Smooth muscle cell (in vitro differentiated cells): ENCODE results near the gene TRAPPC2L. TPM values are rescaled to one million over a fixed set of nuclear protein-coding genes. Genes with fewer than 3 reads are reported as not detected.

Source experiments
- DNase-seq: peaks from one replicate; lab custom pipeline; 2025; ENCODE audit not compliant: unreplicated experiment; lab: John Stamatoyannopoulos, UW
- H2AFZ ChIP-seq: fragments of 200-600 bp; sonication (generic); 2 replicates; pipeline ENCODE4 v1.6.0; 2016; ENCODE audit warnings: antibody characterized with exemption, low read depth, mild to moderate bottlenecking
- H3F3A ChIP-seq: fragments of 200-600 bp; sonication (generic); 2 replicates; pipeline ENCODE4 v1.6.0; 2017; ENCODE audit warnings: antibody characterized with exemption, low read depth
- H3K27ac ChIP-seq: fragments of 200-600 bp; sonication (generic); 2 replicates; pipeline ENCODE4 v1.5.1; 2016; ENCODE audit warnings: low read depth, mild to moderate bottlenecking
- H3K27me3 ChIP-seq: fragments of 200-600 bp; sonication (generic); 2 replicates; pipeline ENCODE4 v1.6.1; 2016; ENCODE audit warnings: low read depth, mild to moderate bottlenecking
- H3K36me3 ChIP-seq: fragments of 200-600 bp; sonication (generic); 2 replicates; pipeline ENCODE4 v1.5.1; 2016; ENCODE audit warnings: low read depth
- H3K4me1 ChIP-seq: fragments of 200-600 bp; sonication (generic); 2 replicates; pipeline ENCODE4 v1.5.1; 2016; ENCODE audit warnings: low read depth
- H3K4me2 ChIP-seq: fragments of 200-600 bp; sonication (generic); 2 replicates; pipeline ENCODE4 v1.6.0; 2016; ENCODE audit warnings: mild to moderate bottlenecking
- H3K4me3 ChIP-seq: fragments of 200-600 bp; sonication (generic); 2 replicates; pipeline ENCODE4 v1.5.1; 2016; ENCODE audit warnings: mild to moderate bottlenecking
- H3K79me2 ChIP-seq: fragments of 200-600 bp; sonication (generic); 2 replicates; pipeline ENCODE4 v1.6.0; 2016; ENCODE audit warnings: low read depth, mild to moderate bottlenecking
- H3K9ac ChIP-seq: fragments of 200-600 bp; sonication (generic); 2 replicates; pipeline ENCODE4 v1.6.0; 2016; ENCODE audit warnings: low read depth
- H3K9me3 ChIP-seq: fragments of 200-600 bp; sonication (generic); replicated peaks from 2 replicates; pipeline ENCODE4 v1.5.1; 2016; ENCODE audit warnings: low read depth
- H4K20me1 ChIP-seq: fragments of 200-600 bp; sonication (generic); 2 replicates; pipeline ENCODE4 v1.6.0; 2016; ENCODE audit warnings: low read depth
- WGBS: methylation state at CpG from one replicate; pipeline ENCODE4 v1.1.7; 2016; ENCODE audit warnings: low lambda C conversion rate; 5-methylcytosine and 5-hydroxymethylcytosine counted together
- polyA plus RNA-seq: library from polyadenylated mRNA; unstranded; fragments of >200 nt; fragmentation: Nextera tagmentation; extraction: Ambion mirVana; gene quantifications from 2 replicates; pipeline ENCODE4 v1.2.1, GENCODE V29; 2016
- total RNA-seq: library from RNA; depleted of rRNA; stranded (reverse); fragments of >200 nt; gene quantifications from 2 replicates; pipeline ENCODE4 v1.2.3, GENCODE V29; 2014
- TF ChIP-seq, protein P1 (sequence below): fragments of 200-600 bp; sonication (generic); IDR thresholded peaks from 2 replicates; pipeline ENCODE4 v1.5.1; 2017; ENCODE audit warnings: borderline replicate concordance, mild to moderate bottlenecking, antibody characterized with exemption; ENCODE audit not compliant: insufficient read depth, poor library complexity, severe bottlenecking

TRAPPC2L gene
- total and polyA plus RNA-seq, 2 experiments from 2014 or later = 17.9 to 125 TPM

DNA sequence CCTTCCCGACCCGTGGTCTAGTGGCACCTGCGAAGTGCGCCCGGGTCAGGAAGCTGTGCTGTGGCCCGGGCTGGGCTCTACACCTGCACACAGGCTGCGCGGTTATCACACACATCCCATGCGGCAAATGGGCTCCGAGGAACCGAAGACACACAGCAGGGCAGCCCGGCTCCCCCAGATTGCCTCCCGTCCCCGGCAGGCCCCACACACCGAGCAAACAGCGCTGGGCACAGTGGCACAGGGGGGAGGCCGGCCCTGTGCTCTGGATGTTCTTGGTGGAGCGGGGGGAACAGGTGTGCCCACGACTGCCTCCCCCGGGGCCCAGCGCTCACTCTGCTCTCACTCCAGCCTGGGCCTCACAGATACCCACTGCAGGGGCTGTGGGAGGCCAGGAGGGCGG is 38.4 kb downstream of the TRAPPC2L start:
- no peak overlapping the region for H3K9ac ChIP-seq
- H3K27me3 ChIP-seq = no peaks in the 10 kb centered on the region
- H4K20me1 ChIP-seq = no peaks in the 10 kb centered on the region
- no peak overlapping the region for H3K4me2 ChIP-seq
- no peaks in the 10 kb centered on the region for H3K79me2 ChIP-seq
- TF ChIP-seq, protein P1, sequence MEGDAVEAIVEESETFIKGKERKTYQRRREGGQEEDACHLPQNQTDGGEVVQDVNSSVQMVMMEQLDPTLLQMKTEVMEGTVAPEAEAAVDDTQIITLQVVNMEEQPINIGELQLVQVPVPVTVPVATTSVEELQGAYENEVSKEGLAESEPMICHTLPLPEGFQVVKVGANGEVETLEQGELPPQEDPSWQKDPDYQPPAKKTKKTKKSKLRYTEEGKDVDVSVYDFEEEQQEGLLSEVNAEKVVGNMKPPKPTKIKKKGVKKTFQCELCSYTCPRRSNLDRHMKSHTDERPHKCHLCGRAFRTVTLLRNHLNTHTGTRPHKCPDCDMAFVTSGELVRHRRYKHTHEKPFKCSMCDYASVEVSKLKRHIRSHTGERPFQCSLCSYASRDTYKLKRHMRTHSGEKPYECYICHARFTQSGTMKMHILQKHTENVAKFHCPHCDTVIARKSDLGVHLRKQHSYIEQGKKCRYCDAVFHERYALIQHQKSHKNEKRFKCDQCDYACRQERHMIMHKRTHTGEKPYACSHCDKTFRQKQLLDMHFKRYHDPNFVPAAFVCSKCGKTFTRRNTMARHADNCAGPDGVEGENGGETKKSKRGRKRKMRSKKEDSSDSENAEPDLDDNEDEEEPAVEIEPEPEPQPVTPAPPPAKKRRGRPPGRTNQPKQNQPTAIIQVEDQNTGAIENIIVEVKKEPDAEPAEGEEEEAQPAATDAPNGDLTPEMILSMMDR = no peak
- H3K9me3 ChIP-seq = no peaks in the 10 kb centered on the region
- no peaks in the 10 kb centered on the region for H3K4me1 ChIP-seq
- no peaks in the 10 kb centered on the region for H3F3A ChIP-seq
- no peak overlapping the region for H2AFZ ChIP-seq
- no peak overlapping the region for H3K4me3 ChIP-seq
- no peaks in the 10 kb centered on the region for H3K36me3 ChIP-seq
- no peak overlapping the region for H3K27ac ChIP-seq
- WGBS = 93% methylated on average over 22 of the region's 22 CpGs
- no peak for DNase-seq

DNA sequence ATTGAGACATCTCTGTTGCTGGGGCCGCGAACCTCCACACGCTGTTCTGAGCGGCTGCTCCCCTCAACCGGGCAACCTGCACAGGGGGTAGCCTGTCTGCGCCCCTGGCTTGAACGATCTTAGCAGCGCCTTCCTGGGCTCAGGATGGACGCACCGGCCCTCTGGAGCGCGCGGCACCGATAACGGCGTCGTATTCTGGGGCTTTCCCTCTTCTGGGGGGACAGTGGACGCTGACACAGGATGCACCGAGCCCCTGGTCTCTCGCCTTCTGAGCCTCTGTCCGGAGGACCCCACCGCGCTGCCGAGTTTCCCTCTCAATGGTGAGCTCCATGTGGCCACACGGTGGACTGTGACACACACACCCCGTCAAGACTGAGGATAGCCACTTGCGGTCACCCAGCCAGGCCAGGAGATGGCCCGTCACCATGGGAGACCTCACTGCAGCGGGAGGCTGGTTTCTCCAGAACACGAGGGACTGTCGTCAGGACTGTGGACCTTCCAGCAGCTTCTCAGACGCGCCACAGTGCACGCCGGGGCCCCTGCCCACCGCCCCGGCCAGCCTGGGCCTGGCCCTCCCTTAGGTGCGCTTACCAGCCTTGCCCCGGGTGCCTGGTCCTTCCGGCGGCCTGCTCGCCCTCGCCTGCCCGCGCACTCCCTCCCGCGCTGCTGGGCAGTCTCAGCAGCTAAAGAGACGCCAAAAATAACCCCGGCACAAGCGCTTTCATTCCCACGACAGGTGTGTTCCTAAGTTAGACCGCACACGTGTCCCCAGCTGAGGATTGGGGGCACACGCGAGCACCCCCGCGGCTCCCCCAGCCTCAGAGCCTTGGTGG is 39.5 kb downstream of the TRAPPC2L start:
- Histone ChIP-seq H3K27ac (no peak overlapping the region), H3F3A (no peaks in the 10 kb centered on the region), H3K27me3 (no peaks in the 10 kb centered on the region), H3K9me3 (no peaks in the 10 kb centered on the region), H3K36me3 (no peaks in the 10 kb centered on the region), H3K4me2 (no peak overlapping the region), H4K20me1 (no peaks in the 10 kb centered on the region), H3K79me2 (no peaks in the 10 kb centered on the region), H3K4me1 (no peaks in the 10 kb centered on the region), H3K9ac (no peak overlapping the region), H2AFZ (no peak overlapping the region), H3K4me3 (no peak overlapping the region)
- TF ChIP-seq, protein P1 = no peak
- DNase-seq = no peak
- WGBS = 92% methylated on average over 57 of the region's 57 CpGs

DNA sequence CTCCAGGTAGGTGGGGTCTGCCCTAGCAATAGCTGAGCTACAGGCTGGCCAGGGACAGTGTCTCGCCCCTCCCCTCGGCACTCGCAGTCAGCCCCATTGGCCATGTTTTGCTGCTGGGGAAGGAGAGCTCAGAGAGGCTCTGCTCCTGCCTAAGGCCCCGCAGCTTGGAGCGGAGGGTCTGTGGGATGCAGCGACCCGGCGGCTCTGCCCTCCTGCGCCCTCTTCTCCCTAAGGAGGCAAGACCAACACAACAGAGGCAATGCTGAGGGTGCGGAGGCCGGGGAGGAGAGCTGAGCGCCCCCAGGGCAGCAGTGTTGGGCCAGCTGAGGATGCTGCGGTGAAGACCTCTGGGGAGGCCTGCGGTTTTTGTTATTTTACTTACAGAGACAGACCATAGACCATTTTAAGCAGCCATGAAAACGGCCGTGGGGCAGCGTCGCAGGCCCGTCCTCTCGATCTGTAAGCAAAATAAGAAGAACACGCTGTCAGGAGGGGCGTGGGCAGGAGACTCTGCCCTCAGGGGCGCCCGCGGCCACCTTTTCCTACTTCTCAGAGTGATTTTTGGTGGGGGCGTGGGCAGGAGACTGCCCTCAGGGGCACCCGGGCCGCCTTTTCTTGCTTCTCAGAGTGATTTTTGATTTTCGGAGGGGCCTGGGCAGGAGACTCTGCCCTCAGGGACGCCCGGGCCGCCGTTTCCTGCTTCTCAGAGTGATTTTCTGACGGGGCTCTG is 40.9 kb downstream of the TRAPPC2L start:
- Histone ChIP-seq H3K9me3 (no peaks in the 10 kb centered on the region), H3K4me2 (no peak overlapping the region), H3K79me2 (no peaks in the 10 kb centered on the region), H2AFZ (no peak overlapping the region), H3K4me3 (no peak overlapping the region), H4K20me1 (no peaks in the 10 kb centered on the region), H3K4me1 (no peaks in the 10 kb centered on the region), H3K27ac (no peak overlapping the region), H3F3A (no peaks in the 10 kb centered on the region), H3K9ac (no peak overlapping the region), H3K36me3 (no peaks in the 10 kb centered on the region), H3K27me3 (no peaks in the 10 kb centered on the region)
- TF ChIP-seq, protein P1 = no peak
- 91% methylated on average over 34 of the region's 34 CpGs for WGBS
- DNase-seq = no peak
